HG03575 (cell line): ENCODE results near the gene OR10C1.
"Not testable (repeated sequence)": the region's sequence is repeated elsewhere in the genome, so short reads cannot be mapped to it uniquely, and the experiment has no call there.

Experiments used
- ATAC-seq: cut with Tn5 transposase; IDR thresholded peaks from one replicate; pipeline ENCODE4 v1.9.1; 2021; ENCODE audit not compliant: unreplicated experiment, insufficient number of reproducible peaks, low FRiP score; ENCODE audit errors: extremely low read depth

The OR10C1 gene, protein sequence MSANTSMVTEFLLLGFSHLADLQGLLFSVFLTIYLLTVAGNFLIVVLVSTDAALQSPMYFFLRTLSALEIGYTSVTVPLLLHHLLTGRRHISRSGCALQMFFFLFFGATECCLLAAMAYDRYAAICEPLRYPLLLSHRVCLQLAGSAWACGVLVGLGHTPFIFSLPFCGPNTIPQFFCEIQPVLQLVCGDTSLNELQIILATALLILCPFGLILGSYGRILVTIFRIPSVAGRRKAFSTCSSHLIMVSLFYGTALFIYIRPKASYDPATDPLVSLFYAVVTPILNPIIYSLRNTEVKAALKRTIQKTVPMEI

DNA sequence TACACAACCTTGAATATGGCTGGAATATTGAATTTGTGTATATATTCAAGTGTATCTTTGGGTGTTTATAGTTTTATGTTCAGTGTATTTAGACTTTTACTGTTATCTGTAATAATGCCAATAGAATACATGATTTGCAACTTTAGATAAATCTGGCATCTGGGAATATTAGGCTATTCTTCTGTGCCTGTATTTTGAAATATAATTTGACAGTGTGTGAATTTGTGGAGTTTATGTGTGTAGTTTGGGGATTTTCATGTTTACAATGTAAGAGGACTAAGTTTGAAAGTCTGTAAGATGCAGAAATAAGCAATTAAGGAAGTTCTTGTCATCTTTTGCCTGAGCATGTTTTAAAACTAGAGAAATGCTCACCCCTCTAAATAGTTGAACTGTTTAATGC, at the start of gene OR10C1:
Gene OR10C1 (plus strand): TSS at position 301 of the 400 bp plus-strand sequence. CDS start 710 bp downstream, outside the sequence.
- no peak for ATAC-seq

DNA sequence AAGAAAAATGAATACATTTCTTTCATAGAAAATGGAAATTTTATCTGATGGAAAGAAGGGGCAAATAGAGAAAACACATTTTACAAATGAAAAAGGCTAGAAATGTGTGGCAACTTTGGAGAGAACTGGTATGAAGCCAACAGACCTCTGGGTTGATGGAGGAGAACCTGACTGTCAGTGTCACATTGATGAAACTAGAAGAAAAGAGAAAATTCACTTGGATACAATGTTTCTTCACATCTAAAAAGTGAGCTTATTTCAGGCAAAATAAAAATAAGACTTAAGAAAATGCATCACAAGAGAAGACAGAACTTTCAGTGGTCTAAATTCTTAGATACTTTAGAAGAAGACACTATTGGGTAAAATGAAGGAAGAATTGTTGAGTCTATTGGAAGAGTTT, 43.8 kb upstream of the OR10C1 start, which contains the start of gene OR12D2:
Gene OR12D2 (plus strand): TSS at position 301 of the 400 bp plus-strand sequence. CDS start 1,069 bp downstream, outside the sequence.
- no peak for ATAC-seq

DNA sequence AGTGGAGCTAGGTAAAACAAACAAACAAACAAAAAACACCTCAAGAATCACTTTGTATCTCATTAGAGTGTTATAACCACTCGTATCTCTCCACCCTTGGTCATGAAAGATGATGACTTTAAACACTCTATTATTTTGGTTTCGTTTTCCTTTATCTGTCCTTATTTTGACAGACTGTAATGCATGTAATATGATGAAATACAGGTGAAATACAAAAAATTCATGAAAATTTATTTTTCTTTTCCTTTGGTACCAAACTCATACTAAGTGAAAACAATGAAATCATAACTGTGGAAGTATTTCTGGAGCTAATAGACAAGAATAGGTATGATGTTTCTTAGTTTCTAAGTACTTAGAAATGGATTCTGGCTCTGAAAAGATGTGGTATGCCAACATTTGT, 39.6 kb upstream of the OR10C1 start:
- ATAC-seq: no peak

DNA sequence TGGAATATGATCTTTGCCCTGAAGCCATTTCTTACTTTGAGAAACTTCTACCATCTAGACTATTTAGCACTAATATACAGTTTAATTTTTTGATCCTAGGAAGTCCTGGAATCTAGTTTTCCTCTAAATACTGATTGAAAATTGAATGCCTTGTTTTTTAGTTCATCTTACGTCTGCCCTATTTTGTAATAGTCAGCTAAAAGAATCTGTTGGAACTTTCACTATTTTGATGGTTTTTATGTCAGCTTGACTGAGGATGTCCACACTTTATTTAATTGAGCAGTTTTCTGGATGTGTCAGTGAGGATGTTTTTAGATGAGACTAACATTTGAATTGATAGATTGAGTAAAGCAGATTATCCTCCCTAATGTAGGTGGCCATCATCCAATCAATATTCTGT, 35.3 kb upstream of the OR10C1 start:
- ATAC-seq: no peak

DNA sequence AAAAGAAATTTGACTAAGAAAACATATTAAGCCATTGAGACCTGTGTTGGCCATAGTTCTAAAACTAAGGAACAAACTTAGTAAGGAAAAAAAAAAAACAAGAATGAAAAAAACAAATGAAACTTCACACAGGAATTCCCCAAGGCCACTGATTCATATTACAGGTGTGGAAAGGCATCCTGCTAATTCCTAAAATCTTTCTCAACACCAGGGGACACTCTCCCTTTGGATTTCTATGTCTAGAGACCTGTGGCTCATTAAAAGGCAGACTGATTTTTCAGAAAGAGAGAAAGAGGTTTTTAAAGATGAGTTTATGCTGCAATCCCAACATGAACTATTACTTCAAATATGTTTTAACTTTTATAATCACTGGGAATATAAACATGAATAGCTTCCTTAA, 24.5 kb upstream of the OR10C1 start, which contains the start of gene OR12D1:
Gene OR12D1 (plus strand): TSS at position 341 of the 400 bp plus-strand sequence.
- no peak for ATAC-seq

DNA sequence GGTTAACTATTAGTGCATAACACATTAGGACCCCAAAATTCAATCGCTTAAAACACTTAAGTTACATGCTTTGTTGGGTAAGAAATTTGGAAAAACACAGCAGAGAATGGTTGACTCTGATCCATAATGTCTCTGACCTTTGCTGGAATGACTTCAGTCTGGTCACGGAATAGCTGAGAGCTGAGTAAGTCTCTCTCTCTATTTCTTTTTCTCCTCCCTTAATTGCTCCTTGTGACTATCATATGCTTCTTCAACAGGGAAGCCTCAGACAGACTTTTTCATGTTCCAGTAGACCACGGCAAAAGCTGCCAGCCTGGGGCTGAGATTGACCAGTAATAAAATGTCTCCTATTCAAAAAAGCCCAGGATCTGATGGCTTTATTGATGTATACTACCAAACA, 19.6 kb upstream of the OR10C1 start:
- ATAC-seq: no peak

DNA sequence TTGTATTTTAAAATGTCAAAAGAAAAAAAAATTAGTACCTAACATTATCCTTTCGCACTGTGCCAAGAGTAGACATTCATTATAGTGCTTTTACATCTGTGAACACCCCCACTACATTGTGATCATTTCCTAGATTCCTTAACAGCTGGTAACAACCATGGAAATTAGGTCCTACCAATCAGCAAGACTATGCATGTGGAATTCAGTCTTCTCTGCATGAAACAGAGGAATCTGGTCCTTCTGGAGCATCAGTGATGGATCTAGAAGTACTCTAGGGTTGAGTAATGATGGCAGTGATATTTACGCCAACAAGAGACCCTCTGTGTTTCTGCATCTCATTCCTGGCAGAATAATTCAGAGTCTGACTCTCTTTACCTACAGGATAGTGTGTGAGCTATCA, 14.9 kb upstream of the OR10C1 start:
- no peak for ATAC-seq

DNA sequence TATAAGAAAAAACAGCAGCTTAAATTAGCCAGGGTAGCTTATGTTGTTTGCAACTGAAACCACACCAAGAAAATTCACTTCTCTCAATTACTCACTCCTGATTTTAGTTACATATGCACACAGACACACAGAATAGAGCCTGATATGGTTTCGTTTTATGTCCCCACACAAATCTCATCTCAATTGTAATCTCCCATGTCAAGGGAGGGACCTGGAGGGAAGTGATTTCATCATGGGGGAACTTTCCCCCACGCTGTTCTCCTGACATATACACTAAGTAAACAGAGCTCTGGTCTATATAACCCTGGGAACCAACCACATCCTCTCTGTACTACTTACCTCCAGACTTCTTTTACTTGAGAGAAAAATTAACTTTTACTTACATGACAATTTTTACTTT, 14.5 kb upstream of the OR10C1 start:
- no peak for ATAC-seq

DNA sequence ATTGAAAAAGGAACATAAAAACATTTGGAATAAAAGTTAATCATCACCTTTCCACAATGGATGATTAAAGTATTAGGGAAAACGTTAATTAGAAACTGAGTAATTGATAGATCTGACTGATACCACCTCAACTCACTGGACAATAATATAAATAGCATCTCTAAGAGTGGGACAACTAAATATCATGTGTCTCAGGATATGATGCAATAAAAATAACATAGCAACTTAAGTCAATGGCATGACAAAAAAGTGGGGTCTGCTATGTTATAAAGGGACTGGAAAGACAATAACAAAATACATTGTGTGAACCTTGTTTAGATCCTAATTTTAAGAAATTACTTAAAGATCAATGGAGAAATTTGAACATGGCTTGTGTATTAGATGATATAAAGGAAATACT, 14.0 kb upstream of the OR10C1 start:
- no peak for ATAC-seq

DNA sequence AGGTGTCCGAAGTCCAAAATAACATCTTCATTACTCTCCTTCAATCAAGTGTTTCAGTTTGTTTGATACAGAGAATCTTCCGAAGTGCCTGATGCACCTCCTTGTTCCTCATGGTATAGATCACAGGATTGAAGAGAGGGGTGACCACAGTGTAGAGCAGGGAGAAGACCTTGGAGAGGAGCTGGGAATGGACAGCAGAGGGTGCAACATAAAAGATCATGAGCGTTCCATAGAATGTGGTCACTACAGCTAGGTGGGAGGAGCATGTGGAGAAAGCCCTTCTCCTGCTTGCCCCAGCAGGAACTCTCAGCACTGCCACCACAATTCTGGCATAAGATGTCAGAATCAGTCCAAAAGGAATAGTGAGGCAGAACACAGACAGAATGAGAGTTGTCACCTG, 12.5 kb upstream of the OR10C1 start:
- ATAC-seq: no peak

DNA sequence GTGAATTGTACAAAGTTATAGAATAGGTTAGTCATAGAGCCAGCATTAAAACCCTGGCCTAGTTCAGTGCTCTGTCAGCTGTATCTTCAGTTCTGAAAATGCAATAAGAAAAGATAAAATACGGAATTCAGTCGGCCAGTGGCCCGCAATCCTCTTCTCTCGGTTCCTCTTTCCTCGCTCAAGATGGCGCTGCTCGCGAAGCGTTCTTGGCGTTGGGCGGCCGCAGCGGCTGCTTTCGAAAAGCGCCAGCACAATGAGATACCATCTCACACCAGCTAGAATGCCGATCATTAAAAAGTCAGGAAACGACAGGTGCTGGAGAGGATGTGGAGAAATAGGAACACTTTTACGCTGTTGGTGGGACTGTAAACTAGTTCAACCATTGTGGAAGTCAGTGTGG, 2.4 kb upstream of the OR10C1 start:
- not testable (repeated sequence) for ATAC-seq

DNA sequence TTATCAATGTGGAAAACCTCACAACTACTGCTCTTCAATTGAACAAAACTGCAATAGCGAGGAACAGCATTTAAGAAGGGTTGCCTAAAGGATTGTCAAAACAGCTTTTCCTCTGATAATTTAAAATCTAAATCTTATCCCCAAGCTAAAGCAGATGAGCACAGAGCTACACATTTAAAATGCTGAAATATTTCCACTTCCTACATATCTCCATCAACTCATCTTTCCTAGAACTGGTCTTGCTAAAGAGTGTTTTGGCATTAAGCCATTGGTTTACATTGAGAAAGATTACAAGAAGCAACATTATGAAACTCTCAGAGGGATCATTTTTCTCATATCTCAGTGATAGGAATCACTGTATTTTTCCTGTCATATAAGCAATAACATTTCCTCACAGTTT, 3.6 kb downstream of the OR10C1 start:
- ATAC-seq: no peak

DNA sequence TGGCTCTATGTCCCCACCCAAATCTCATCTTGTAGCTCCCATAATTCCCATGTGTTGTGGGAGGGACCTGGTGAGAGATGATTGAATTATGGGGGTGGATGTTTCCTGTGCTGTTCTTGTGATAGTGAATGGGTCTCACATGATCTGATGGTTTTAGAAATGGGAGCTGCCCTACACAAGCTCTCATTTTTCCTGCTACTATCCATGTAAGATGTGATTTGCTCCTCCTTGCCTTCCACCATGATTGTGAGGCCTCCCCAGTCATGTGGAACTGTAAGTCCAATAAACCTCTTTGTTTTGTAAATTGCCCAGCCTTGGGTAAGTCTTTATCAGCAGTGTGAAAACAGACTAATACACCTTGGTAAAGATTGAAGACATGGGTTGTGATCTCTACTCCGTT, 4.9 kb downstream of the OR10C1 start:
- ATAC-seq: not testable (repeated sequence)

DNA sequence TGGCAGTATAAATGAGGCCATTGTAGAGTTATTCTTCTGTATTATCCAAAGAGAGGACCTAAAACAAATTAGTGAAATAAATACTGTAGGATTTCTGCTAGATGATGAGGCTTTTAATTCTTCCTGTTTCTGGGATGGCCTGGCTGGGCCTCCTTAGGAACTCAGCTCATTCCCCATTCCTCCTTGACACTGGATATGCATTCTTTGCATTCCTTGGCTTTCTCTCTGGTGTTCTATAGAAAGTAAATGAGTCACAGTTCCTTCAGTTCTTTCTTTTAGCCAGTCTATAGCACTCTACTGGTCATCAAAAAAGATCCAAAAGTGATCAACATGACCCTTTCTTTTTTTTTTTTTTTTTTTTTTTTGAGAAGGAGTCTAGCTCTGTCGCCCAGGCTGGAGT, 8.6 kb downstream of the OR10C1 start:
- ATAC-seq: no peak

DNA sequence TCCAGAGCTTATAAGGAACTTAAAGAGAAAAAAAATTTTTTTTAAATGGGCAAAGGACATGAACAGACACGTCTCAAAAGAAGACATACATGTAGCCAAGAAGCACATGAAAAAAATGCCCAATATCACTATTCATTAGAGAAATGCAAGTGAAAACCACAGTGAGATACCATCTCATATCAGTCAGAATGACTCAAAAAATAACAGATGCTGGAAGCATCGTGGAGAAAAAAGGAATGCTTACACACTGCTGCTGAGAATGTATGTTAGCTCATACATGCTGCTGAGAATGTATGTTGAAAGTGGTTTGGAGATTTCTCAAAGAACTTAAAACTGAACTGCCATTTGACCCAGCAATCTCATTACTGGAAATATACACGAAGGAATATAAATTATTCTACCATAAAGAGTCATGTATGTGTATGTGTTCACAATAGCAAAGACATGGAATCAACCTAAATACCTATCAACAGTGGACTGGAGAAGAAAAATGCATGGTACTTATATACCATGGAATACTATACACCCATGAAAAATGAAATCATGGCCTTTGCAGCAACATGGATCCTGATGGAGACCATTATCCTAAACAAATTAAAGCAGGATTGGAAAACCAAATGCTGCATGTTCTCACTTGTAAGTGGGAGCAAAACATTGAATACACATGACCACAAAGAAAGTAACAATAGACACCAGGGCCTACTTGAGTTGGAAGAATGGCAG, 12.5 kb downstream of the OR10C1 start:
- no peak for ATAC-seq

DNA sequence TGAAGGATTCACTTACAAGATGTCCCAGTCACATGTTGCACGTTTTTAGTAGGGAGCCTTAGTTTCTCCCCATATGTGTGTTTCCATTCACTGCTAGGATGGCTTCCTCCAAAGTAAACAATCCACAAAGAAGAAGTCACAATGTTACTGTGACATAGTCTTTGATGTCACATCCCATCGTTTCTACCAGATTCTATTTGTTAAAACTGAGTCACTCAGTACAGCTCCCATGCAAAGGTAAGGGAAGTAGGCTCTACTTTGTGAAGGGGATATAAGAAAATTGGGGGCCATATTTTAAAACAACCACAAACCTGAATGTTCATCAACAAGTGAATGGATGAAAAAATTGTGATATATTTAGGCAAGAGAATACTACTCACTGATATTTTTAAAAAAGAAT, 17.9 kb downstream of the OR10C1 start, which contains the start of the genes OR11A1 and OR2H1:
Gene OR11A1 (minus strand): TSS at position 101 of the 400 bp plus-strand sequence. CDS start 29,430 bp downstream, outside the sequence.
Gene OR2H1 (plus strand): TSS at position 185 of the 400 bp plus-strand sequence. CDS start 4,615 bp downstream, outside the sequence.
- ATAC-seq: no peak

DNA sequence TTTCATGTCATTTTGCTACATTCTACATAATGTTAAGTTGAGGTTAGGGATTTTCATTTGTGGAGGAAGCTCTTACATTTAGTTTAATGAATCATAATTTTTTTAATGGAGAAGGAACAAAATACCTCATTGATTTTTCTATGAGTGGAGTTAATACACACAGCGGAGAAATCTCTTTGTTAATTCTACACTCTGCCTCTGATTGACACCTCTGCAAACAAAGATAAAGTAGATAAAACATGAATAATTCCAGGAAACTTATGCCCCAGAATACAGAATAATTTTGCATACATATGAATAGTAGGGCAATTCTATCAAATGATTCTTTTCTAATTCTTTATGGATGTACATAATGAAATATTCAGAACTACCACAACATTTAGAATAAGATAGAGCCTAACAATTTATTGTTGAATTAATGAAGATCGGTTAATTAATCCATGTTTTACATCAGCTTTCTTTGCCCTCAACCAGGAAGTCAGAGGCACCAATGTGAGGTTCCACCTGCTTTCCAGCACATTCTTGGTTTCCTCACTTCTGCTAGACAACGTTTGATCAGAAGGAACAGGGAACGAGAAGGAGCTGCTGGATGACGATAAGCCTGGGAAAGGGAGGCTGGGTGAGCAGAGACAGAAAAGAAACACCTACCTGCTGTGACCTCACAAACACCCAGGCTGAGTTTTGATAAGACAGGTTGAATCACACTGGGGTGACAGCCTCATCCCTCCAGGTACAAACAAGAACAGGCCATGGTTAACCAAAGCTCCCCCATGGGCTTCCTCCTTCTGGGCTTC, 22.1 kb downstream of the OR10C1 start:
- ATAC-seq: no peak

DNA sequence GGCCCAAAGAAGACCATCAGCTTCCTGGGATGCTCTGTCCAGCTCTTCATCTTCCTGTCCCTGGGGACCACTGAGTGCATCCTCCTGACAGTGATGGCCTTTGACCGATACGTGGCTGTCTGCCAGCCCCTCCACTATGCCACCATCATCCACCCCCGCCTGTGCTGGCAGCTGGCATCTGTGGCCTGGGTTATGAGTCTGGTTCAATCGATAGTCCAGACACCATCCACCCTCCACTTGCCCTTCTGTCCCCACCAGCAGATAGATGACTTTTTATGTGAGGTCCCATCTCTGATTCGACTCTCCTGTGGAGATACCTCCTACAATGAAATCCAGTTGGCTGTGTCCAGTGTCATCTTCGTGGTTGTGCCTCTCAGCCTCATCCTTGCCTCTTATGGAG, 22.9 kb downstream of the OR10C1 start:
- no peak for ATAC-seq

DNA sequence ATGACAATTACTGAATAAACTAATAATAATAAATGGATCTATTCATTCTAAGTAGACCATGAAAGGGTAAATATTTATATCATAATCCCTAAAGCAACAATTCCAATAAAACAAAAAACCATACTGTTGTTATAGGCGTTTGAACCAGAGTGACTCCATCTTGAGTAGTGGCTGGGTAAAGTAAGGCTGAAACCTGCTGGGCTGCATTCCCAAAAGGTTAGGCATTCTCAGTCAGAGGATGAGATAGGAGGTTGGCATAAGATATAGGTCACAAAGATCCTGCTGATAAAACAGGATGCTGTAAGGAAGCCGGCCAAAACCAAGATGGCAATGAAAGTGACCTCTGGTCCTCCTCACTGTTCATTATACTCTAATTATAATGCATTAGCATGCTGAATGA, 26.2 kb downstream of the OR10C1 start:
- no peak for ATAC-seq
